SK-N-SH (cell line): Measurements from ENCODE around the gene TNPO2. TPM values are rescaled to one million over a fixed set of nuclear protein-coding genes. Genes with fewer than 3 reads are reported as not detected.

ENCODE experiments used
- CTCF ChIA-PET: fragments of 300-600, 350-600 bp; formaldehyde crosslinking; extraction: SDS; loops from one replicate; lab custom pipeline; 2021; lab: Yijun Ruan, JAX
- POLR2A ChIA-PET: fragments of 350-600 bp; sonication (Branson Sonifier 250); formaldehyde crosslinking; extraction: SDS; loops from one replicate; lab custom pipeline; 2020; ENCODE audit warnings: antibody characterized with exemption, inconsistent platforms; lab: Yijun Ruan, JAX
- DNase-seq: peaks from one replicate; pipeline ENCODE4 v3.0.0; 2012
- H2AFZ ChIP-seq: fragments of 200-600 bp; sonication (generic); 2 replicates; pipeline ENCODE4 v1.8.1; 2016; ENCODE audit warnings: antibody characterized with exemption, mild to moderate bottlenecking, low read depth
- H3F3A ChIP-seq: fragments of 200-600 bp; sonication (generic); replicated peaks from 2 replicates; pipeline ENCODE3; 2016; ENCODE audit warnings: antibody characterized with exemption, mild to moderate bottlenecking; ENCODE audit not compliant: insufficient read depth
- H3K27ac ChIP-seq, 2 experiments: fragments of 200-500 bp in 1 of 2; fragments of 200-600 bp in 1 of 2; sonication (Bioruptor generic) in 1 of 2; sonication (generic), shearing (Covaris generic) in 1 of 2; 2 replicates each; pipeline versions ENCODE4 v1.5.1 to v1.6.1; 2014 to 2016; ENCODE audit warnings: low read depth in 2 of 2, inconsistent platforms in 1 of 2, low read length in 1 of 2, mild to moderate bottlenecking in 1 of 2, mixed read lengths in 1 of 2
- H3K27me3 ChIP-seq: fragments of 200-600 bp; sonication (generic), shearing (Covaris generic); 2 replicates; pipeline ENCODE4 v1.6.1; 2016; ENCODE audit warnings: mixed run types; ENCODE audit not compliant: insufficient read depth
- H3K36me3 ChIP-seq, 2 experiments: fragments of 200-500 bp in 1 of 2; fragments of 200-600 bp in 1 of 2; sonication (Bioruptor generic) in 1 of 2; sonication (generic) in 1 of 2; replicated peaks in 1 of 2; 2 replicates each; pipeline versions ENCODE3 to v1.5.1; 2014 to 2016; ENCODE audit warnings: low read length in 1 of 2, mild to moderate bottlenecking in 1 of 2; ENCODE audit not compliant: insufficient read depth in 2 of 2, control insufficient read depth in 1 of 2
- H3K4me1 ChIP-seq, 2 experiments: fragments of 200-500 bp in 1 of 2; fragments of 200-600 bp in 1 of 2; sonication (Bioruptor generic) in 1 of 2; sonication (generic), shearing (Covaris generic) in 1 of 2; 2 replicates each; pipeline versions ENCODE4 v1.5.1 to v1.6.1; 2014 to 2016; ENCODE audit warnings: low read depth in 1 of 2, low read length in 1 of 2, mixed run types in 1 of 2; ENCODE audit not compliant: insufficient read depth in 2 of 2, control insufficient read depth in 1 of 2
- H3K4me2 ChIP-seq: fragments of 200-600 bp; sonication (generic), shearing (Covaris generic); 2 replicates; pipeline ENCODE4 v1.6.1; 2017; ENCODE audit warnings: mixed run types
- H3K4me3 ChIP-seq, 2 experiments: fragments of 200-500 bp in 1 of 2; fragments of 200-600 bp in 1 of 2; sonication (Bioruptor generic) in 1 of 2; sonication (generic), shearing (Covaris generic) in 1 of 2; 2 replicates each; pipeline versions ENCODE4 v1.5.1 to v1.8.1; 2014 to 2016; ENCODE audit warnings: low read depth in 2 of 2, inconsistent platforms in 1 of 2, low read length in 1 of 2, mild to moderate bottlenecking in 1 of 2, mixed read lengths in 1 of 2, moderate library complexity in 1 of 2
- H3K79me2 ChIP-seq: fragments of 200-600 bp; sonication (generic); 2 replicates; pipeline ENCODE4 v1.8.1; 2017; ENCODE audit warnings: mild to moderate bottlenecking; ENCODE audit not compliant: insufficient read depth
- H3K9ac ChIP-seq: fragments of 200-600 bp; sonication (generic); 2 replicates; pipeline ENCODE4 v1.6.1; 2017; ENCODE audit warnings: mixed run types
- H3K9me2 ChIP-seq: fragments of 200-600 bp; sonication (generic); 2 replicates; pipeline ENCODE4 v1.6.1; 2017; ENCODE audit warnings: mixed run types
- H3K9me3 ChIP-seq: fragments of 200-600 bp; sonication (generic); 2 replicates; pipeline ENCODE4 v1.6.1; 2017; ENCODE audit warnings: mixed run types, mild to moderate bottlenecking, moderate library complexity
- H4K20me1 ChIP-seq: fragments of 200-600 bp; sonication (generic); 2 replicates; pipeline ENCODE4 v1.6.1; 2017; ENCODE audit warnings: mild to moderate bottlenecking, mixed run types; ENCODE audit not compliant: insufficient read depth
- FOXM1 ChIP-seq: IDR thresholded peaks from 2 replicates; pipeline ENCODE4 v1.4.0; 2012; ENCODE audit warnings: low read depth, mild to moderate bottlenecking
- RAD21 ChIP-seq: IDR thresholded peaks from 2 replicates; pipeline ENCODE4 v1.6.1; 2012; ENCODE audit warnings: mild to moderate bottlenecking, low read length
- WGBS: methylation state at CpG from one replicate; pipeline ENCODE4 v1.1.6; 2017; ENCODE audit warnings: low lambda C conversion rate; 5-methylcytosine and 5-hydroxymethylcytosine counted together
- polyA plus RNA-seq, 3 experiments: library from polyadenylated mRNA; depleted of rRNA; stranded (reverse); fragments of >200 nt; gene quantifications; 2 replicates each; pipeline ENCODE4 v1.2.3, GENCODE V29; 2012
- TF ChIP-seq, protein P1 (sequence below): IDR thresholded peaks from 2 replicates; pipeline ENCODE4 v1.6.1; 2012; ENCODE audit warnings: mild to moderate bottlenecking, low read depth, low read length, moderate library complexity
- TF ChIP-seq, protein P2 (sequence below): IDR thresholded peaks from 2 replicates; pipeline ENCODE4; 2012

The TNPO2 gene
- polyA plus RNA-seq, 1 of the 3 experiments (the other 2 are of a cell fraction): 82.4 TPM

DNA sequence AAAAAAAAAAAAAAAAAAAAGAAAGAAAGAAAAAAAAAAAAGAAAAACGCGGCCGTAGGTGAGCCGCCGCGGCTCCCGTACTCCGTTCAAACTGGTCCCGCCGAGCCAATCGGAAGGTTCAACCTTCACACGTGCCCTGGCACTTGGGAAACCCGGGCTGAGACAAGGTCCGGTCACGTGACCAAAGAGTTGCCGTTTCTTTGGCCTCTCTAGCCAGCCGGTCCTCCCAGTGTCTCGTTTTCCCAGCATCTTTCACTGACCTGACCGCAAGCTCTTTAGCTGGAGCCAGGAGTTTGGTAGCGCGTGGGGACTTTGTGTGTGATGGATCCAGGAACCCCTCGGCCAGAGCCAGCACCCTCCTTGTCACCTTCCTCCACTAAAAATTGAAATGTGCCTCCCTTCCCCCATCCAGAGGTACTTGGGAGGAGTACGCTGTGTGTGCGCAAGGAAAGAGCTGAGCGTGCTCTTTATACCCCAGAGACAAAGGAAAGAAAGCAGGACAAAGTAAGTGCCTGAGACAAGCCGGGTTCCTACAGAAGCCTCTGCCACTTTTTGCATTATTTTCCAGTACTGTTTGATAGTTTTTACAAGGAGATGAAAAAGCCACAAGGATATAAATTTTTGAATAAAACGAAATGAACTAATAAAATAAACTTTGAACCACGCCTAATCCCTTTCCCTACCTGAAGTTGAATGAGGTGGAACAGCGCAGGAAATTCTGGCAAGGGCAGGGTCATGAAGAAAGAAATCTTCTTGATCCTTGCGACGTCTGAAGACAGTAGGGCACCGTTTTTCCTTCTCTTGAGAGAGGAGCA, 959 bp downstream of the TNPO2 start (continued):
- TF ChIP-seq, protein P1, sequence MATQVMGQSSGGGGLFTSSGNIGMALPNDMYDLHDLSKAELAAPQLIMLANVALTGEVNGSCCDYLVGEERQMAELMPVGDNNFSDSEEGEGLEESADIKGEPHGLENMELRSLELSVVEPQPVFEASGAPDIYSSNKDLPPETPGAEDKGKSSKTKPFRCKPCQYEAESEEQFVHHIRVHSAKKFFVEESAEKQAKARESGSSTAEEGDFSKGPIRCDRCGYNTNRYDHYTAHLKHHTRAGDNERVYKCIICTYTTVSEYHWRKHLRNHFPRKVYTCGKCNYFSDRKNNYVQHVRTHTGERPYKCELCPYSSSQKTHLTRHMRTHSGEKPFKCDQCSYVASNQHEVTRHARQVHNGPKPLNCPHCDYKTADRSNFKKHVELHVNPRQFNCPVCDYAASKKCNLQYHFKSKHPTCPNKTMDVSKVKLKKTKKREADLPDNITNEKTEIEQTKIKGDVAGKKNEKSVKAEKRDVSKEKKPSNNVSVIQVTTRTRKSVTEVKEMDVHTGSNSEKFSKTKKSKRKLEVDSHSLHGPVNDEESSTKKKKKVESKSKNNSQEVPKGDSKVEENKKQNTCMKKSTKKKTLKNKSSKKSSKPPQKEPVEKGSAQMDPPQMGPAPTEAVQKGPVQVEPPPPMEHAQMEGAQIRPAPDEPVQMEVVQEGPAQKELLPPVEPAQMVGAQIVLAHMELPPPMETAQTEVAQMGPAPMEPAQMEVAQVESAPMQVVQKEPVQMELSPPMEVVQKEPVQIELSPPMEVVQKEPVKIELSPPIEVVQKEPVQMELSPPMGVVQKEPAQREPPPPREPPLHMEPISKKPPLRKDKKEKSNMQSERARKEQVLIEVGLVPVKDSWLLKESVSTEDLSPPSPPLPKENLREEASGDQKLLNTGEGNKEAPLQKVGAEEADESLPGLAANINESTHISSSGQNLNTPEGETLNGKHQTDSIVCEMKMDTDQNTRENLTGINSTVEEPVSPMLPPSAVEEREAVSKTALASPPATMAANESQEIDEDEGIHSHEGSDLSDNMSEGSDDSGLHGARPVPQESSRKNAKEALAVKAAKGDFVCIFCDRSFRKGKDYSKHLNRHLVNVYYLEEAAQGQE: peak; percentile 17
- no peak for TF ChIP-seq RAD21

DNA sequence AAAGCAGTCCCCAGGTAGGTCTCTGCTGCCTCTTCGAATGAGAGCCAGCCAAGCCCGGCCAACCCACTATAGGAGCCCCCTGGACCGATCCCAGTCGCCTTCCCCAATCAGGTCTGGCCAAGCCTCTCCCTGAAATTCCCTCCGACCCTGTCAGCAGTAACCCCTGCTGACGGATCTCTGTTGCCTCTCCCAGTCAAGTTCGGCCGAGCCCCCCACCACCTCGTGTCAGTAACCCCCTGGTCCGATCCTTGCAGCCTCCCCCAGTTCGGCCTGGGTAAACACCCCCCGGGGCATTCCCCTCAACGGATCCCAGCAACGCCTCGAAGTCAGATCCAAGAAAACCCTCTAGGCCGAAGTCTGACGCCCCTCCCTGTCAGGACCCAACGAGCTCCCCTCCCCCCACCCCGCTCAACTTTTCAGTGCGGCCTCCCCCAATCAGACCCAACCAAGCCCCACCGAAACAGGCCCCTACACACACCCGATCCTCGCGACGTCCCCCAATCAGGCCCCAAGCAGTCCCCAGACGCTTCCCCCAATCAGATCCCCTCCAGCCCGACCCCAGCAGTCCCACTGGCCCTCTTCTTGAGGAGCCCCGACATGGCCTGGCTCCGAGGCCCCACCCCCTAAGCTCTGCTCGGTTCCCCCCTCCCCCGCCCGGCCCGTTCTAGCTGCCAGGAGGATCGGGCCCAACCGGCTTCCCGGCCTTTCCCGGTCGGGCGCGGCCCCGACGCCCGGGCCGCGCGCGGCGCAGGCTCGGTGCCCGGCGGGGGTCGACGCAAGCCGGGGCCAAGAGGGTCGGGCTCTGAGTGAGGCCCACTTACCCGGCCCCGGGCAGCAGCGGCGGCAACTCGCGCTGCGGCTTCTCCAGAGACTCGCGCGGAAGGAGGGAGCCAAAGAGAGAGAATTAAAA, 1.8 kb downstream of the TNPO2 start:
- DNase-seq: peak; percentile 89
- POLR2A ChIA-PET: interaction anchor here (0.7 to 1.7 kb wide), 13 partner anchors 12 to 131 kb away, joined by 3 to 5 read pairs (median 4); partner anchors contain the start of genes FBXW9, GET3, JUNB and MAN2B1

More for the DNA sequence above, 1.8 kb downstream of the TNPO2 start:
- Histone ChIP-seq H3K9ac (peak overlapping the region; percentile 95), H3K4me3 (peak overlapping the region; percentile 63 to 85), H2AFZ (peak overlapping the region; percentile 66; the same call in 1 of the 2 replicates), H3K9me2 (no peaks in the 10 kb centered on the region), H3F3A (peaks cover 14% of the 10 kb centered on the region), H4K20me1 (no peaks in the 10 kb centered on the region), H3K4me2 (peak overlapping the region; percentile 99), H3K79me2 (peaks cover 66% of the 10 kb centered on the region), H3K27me3 (no peaks in the 10 kb centered on the region), H3K9me3 (no peaks in the 10 kb centered on the region), H3K27ac (peak overlapping the region; percentile 89), H3K4me1 (peaks cover 7 to 8% of the 10 kb centered on the region in 2 experiments; a peak in 3 of 4 replicates), H3K36me3 (peaks cover 10 to 20% of the 10 kb centered on the region in 2 experiments)
- WGBS: under 1% methylated on average over 32 of the region's 65 CpGs
- CTCF ChIA-PET: interaction anchor here (0.7 to 3.8 kb wide), 9 partner anchors 9 to 126 kb away, joined by 3 to 25 read pairs (median 6); partner anchors contain the start of genes GET3 and TRIR
- no peak for TF ChIP-seq FOXM1
- TF ChIP-seq, protein P2, sequence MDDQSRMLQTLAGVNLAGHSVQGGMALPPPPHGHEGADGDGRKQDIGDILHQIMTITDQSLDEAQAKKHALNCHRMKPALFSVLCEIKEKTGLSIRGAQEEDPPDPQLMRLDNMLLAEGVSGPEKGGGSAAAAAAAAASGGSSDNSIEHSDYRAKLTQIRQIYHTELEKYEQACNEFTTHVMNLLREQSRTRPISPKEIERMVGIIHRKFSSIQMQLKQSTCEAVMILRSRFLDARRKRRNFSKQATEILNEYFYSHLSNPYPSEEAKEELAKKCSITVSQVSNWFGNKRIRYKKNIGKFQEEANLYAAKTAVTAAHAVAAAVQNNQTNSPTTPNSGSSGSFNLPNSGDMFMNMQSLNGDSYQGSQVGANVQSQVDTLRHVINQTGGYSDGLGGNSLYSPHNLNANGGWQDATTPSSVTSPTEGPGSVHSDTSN: peak; percentile 7; the same call in 1 of the 2 replicates
